SK-N-MC (cell line): ENCODE results near the gene MKRN2.
A peak's percentile ranks its signal among the peaks of the same experiment; 100 is the strongest.
"Not testable (repeated sequence)": the region's sequence is repeated elsewhere in the genome, so short reads cannot be mapped to it uniquely, and the experiment has no call there.

ENCODE experiments used
- DNase-seq: peaks from one replicate; pipeline ENCODE4 v3.0.0-alpha.2; 2011; ENCODE audit warnings: low read depth, low spot score
- H3K27ac ChIP-seq: fragments of 200-600 bp; sonication (generic); 2 replicates; pipeline ENCODE4 v1.5.1; 2016; ENCODE audit warnings: mixed run types
- H3K36me3 ChIP-seq: fragments of 200-600 bp; sonication (generic); 2 replicates; pipeline ENCODE4 v1.6.1; 2017; ENCODE audit warnings: antibody characterized with exemption, low read length, mixed read lengths; ENCODE audit not compliant: insufficient read depth
- H3K4me3 ChIP-seq: fragments of 200-600 bp; sonication (generic); 2 replicates; pipeline ENCODE4 v1.5.1; 2016
- H3K9ac ChIP-seq: fragments of 200-600 bp; sonication (generic); 2 replicates; pipeline ENCODE4 v1.8.0; 2017; ENCODE audit warnings: mixed run types, mixed read lengths; ENCODE audit not compliant: insufficient read length
- H3K9me3 ChIP-seq: fragments of 200-600 bp; sonication (generic); 2 replicates; pipeline ENCODE4 v1.6.1; 2017; ENCODE audit warnings: low read depth, mild to moderate bottlenecking, antibody characterized with exemption, low read length, moderate library complexity, mixed read lengths
- EZH2 ChIP-seq: fragments of 200-600 bp; sonication (generic); IDR thresholded peaks from one replicate; pipeline ENCODE4 v1.6.1; 2017; ENCODE audit warnings: antibody characterized with exemption
- FOXP2 ChIP-seq: optimal IDR thresholded peaks from 2 replicates; pipeline ENCODE3; 2011; ENCODE audit warnings: mild to moderate bottlenecking, moderate library complexity; ENCODE audit not compliant: insufficient read depth; ENCODE audit errors: extremely low read length, control extremely low read depth
- POLR2AphosphoS5 ChIP-seq: IDR thresholded peaks from 2 replicates; pipeline ENCODE4 v1.6.1; 2012; ENCODE audit warnings: mild to moderate bottlenecking, low read depth, low read length, borderline replicate concordance

Gene MKRN2

DNA sequence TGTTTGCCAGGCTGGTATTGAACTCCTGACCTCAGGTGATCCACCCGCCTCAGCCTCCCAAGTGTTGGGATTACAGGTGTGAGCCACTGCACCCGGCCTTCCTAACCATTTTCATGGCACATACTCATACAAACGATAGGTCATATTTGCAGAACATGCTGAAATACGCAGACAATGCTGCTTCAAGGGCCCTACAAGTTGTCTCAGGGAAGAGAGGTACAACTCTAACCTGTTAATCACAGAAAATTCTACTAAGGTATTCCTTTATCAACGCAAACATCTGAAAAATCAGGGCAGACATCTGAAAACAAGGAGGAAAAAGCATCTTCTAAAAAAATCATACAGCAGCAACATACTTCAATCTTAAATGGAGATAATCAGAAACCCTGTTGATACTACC, 67.2 kb downstream of the MKRN2 start:
- no peaks in the 10 kb centered on the region for H3K9me3 ChIP-seq
- no peak overlapping the region for H3K4me3 ChIP-seq
- H3K9ac ChIP-seq: no peak overlapping the region
- H3K27ac ChIP-seq: no peak overlapping the region
- no peak for TF ChIP-seq EZH2
- no peak for TF ChIP-seq POLR2AphosphoS5
- no peak for DNase-seq
- H3K36me3 ChIP-seq: no peaks in the 10 kb centered on the region

DNA sequence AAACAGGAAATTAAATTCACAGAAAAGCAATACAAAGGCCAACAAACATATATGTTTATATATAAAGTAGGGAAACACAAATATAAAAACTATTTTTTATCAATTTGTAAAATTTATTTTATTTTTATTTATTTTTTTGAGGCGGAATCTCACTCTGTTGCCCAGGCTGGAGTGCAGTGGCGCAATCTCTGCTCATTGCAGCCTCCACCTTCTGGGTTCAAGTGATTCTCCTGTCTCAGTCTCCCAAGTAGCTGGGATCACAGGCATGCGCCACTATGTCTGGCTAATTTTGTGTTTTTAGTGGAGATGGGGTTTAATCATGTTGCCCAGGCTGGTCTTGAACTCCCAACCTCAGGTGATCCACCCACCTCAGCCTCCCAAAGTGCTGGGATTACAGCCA, 68.1 kb downstream of the MKRN2 start:
- not testable (repeated sequence) for H3K36me3 ChIP-seq, DNase-seq, H3K27ac ChIP-seq, H3K4me3 ChIP-seq, H3K9ac ChIP-seq, H3K9me3 ChIP-seq

DNA sequence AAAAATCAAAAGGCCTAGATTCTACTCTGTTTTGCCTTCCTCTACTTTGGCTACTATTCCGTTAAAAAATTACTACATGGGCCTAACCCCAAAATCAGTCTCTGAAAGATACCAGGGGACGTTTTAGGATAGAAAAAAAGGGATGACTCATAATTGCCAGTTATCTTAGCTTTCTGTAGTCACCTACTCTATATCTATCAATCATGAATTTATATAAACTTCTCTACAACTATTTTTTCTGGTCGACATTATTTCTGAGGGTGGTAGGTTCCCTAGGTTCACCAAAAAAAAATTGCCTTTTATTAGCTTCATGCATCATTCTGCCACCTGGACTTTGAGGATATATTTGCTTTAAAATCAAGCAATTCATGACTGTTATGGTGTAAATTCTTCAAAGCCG, 70.5 kb downstream of the MKRN2 start:
- H3K27ac ChIP-seq: no peak overlapping the region
- no peaks in the 10 kb centered on the region for H3K9me3 ChIP-seq
- TF ChIP-seq FOXP2 (no peak), EZH2 (no peak)
- H3K4me3 ChIP-seq: no peak overlapping the region
- no peak overlapping the region for H3K9ac ChIP-seq
- H3K36me3 ChIP-seq: no peaks in the 10 kb centered on the region
- no peak for DNase-seq

DNA sequence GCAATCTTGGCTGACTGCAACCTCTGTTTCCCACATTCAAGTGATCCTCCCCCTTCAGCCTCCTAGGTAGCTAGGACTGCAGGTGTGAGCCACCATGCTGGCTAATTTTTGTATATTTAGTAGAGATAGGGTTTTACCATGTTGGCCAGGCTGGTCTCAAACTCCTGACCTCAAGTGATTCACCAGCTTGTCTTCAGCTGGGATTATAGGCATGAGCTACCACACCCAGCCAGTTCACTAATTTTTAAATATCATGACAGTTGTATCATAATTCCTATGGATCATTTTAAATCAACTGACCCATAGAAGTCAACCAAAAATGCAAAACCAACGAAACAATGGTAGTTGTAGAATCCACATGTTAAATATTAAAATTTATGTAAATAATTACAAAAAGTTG, 71.9 kb downstream of the MKRN2 start:
- Histone ChIP-seq H3K36me3 (no peaks in the 10 kb centered on the region), H3K9ac (no peak overlapping the region), H3K9me3 (no peaks in the 10 kb centered on the region), H3K4me3 (no peak overlapping the region), H3K27ac (no peak overlapping the region)
- no peak for DNase-seq
- TF ChIP-seq FOXP2 (no peak), EZH2 (no peak), POLR2AphosphoS5 (no peak)

DNA sequence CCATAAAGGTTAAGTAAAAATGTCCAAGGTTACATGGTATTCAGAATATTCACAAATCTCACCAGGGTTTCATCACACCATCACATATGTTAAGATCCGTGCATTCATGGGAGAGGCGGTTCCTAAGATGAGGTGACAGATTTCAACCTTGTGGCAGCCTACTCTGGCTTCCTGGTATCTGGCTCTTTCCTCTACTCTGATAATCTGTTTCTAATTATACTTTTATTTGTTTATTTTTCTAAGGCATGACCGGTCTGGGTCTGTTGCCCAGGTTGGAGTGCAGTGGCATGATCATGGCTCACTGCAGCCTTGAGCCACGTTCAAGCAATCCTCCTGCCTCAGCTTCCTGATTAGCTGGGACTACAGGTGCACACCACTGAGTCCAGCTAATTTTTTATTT, 72.7 kb downstream of the MKRN2 start:
- no peak overlapping the region for H3K4me3 ChIP-seq
- no peaks in the 10 kb centered on the region for H3K9me3 ChIP-seq
- TF ChIP-seq EZH2: no peak
- DNase-seq: no peak
- no peaks in the 10 kb centered on the region for H3K36me3 ChIP-seq
- no peak overlapping the region for H3K9ac ChIP-seq
- 0 out of 2 replicates have a peak overlapping the region, but pooled peaks have one; percentile 13 for H3K27ac ChIP-seq

DNA sequence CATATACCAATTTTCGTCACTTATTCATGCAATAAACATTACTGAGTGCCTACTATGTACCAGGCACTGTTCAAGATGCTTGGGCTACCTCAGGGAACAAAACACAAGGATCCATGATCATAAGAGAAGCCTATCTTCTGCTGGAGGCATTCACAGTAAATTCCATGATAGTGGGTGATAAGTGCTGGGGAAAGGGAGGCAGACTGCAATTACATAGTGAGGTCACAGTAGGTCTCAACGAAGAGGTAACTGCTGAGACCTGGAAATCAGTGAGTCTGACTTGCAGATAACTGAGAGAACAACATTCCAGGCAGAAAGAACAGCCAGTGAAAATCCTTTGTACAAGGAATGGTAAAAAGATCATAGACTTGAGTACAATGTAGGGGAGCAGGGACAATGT, 73.4 kb downstream of the MKRN2 start:
- Histone ChIP-seq H3K27ac (no peak overlapping the region), H3K4me3 (no peak overlapping the region), H3K36me3 (no peaks in the 10 kb centered on the region), H3K9ac (no peak overlapping the region), H3K9me3 (no peaks in the 10 kb centered on the region)
- TF ChIP-seq EZH2 (no peak), POLR2AphosphoS5 (no peak), FOXP2 (no peak)
- no peak for DNase-seq

DNA sequence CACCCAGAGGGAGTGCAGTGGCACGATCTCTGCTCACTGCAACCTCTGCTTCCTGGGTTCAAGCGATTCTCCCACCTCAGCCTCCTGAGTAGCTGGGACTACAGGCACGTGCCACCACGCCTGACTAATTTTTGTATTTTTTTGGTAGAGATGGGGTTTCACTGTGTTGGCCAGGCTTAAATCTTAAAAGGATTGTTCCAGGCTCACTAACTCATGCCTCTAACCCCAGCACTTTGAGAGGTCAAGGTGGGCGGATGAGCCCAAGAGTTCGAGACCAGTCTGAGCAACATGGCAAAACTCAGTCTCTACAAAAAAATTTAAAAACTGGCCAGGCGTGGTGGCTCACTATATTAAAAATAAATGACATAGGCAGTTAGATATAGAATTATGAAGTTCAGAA, 74.0 kb downstream of the MKRN2 start:
- DNase-seq, H3K4me3 ChIP-seq, H3K27ac ChIP-seq: not testable (repeated sequence)

DNA sequence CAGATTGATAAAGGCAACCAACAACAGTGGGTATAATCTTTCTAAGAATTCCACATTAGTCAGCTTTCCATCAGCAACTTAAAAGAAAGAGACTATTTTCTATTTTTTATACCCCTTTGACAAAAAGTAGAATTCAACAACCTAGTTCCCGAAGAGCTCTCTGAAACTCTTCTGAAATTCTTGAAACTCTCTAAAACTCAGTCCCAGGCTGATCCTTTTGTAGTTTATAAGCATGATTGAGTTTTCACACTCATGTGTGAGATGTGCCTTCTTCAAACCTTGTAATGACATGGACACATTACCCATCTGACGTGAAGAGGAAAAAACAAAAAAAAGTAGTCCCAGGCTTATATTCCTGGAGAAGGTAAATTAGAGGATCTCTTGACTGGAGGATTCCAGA, 75.6 kb downstream of the MKRN2 start:
- no peak overlapping the region for H3K27ac ChIP-seq
- H3K9ac ChIP-seq: no peak overlapping the region
- no peak for TF ChIP-seq FOXP2
- no peak for TF ChIP-seq POLR2AphosphoS5
- TF ChIP-seq EZH2: no peak
- no peak for DNase-seq
- no peaks in the 10 kb centered on the region for H3K36me3 ChIP-seq
- H3K4me3 ChIP-seq: no peak overlapping the region
- H3K9me3 ChIP-seq: no peaks in the 10 kb centered on the region

More for the DNA sequence above, 74.0 kb downstream of the MKRN2 start:
- H3K9me3 ChIP-seq, H3K36me3 ChIP-seq, H3K9ac ChIP-seq: not testable (repeated sequence)

DNA sequence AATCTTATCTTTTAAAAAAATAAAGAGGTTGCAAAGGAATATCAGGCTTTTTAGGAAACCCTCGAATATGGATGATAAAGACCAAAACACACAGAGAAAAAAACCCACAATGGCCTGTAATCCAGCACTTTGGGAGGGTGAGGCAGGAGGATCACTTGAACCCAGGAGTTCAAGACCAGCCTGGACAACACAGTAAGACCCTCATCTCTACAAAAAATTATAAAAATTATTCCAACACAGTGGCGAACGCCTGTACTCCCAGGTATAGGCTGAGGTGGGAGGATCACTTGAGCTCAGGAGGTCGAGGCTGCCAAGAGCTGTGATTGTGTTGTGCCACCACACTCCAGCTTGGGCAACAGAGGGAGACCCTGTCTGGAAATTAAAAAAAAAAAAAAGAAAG, 76.2 kb downstream of the MKRN2 start:
- TF ChIP-seq FOXP2 (no peak), EZH2 (no peak), POLR2AphosphoS5 (no peak)
- Histone ChIP-seq H3K9ac (no peak overlapping the region), H3K4me3 (no peak overlapping the region), H3K27ac (no peak overlapping the region), H3K9me3 (no peaks in the 10 kb centered on the region), H3K36me3 (no peaks in the 10 kb centered on the region)
- no peak for DNase-seq
